Activated CD8-positive, alpha-beta T cell treated with anti-CD3 and anti-CD28 coated beads for 36 hours (primary cell): ENCODE data around the gene COPS9. TPM values are rescaled to one million over a fixed set of nuclear protein-coding genes. Genes with fewer than 3 reads are reported as not detected.

Experiments used
- ATAC-seq: fragments of 200-7000 bp; cut with Tn5 transposase; one replicate; pipeline ENCODE4 v1.10.0; 2021; ENCODE audit warnings: mild to moderate bottlenecking, moderate library complexity
- CTCF ChIA-PET: fragments of 350-600 bp; sonication (Branson Sonifier 250); formaldehyde crosslinking; loops from one replicate; lab custom pipeline; 2021; ENCODE audit warnings: antibody characterized with exemption; lab: Charles Lee
- POLR2A ChIA-PET: fragments of 350-600 bp; sonication (Branson Sonifier 250); formaldehyde crosslinking; loops from one replicate; lab custom pipeline; 2021; ENCODE audit warnings: antibody characterized with exemption; lab: Charles Lee
- DNase-seq: peaks from one replicate; pipeline ENCODE4 v3.0.0-alpha.2; 2020
- H3K27ac Mint-ChIP-seq: one replicate; pipeline ENCODE4 v1.8.0; 2021; ENCODE audit warnings: mild to moderate bottlenecking, mixed read lengths
- H3K27me3 Mint-ChIP-seq: one replicate; pipeline ENCODE4 v1.8.0; 2021; ENCODE audit warnings: mixed read lengths
- H3K36me3 Mint-ChIP-seq: one replicate; pipeline ENCODE4 v1.8.0; 2021; ENCODE audit warnings: low read depth, mixed read lengths
- H3K4me1 Mint-ChIP-seq: one replicate; pipeline ENCODE4 v1.8.0; 2021; ENCODE audit warnings: low read depth, mixed read lengths
- H3K4me3 Mint-ChIP-seq: one replicate; pipeline ENCODE4 v1.8.0; 2021; ENCODE audit warnings: mild to moderate bottlenecking, moderate library complexity, mixed read lengths
- H3K9me3 Mint-ChIP-seq: one replicate; pipeline ENCODE4 v1.8.0; 2021; ENCODE audit warnings: mixed read lengths
- CTCF ChIP-seq: fragments of 200-600 bp; IDR thresholded peaks from one replicate; pipeline ENCODE4 v1.8.0; 2022; ENCODE audit warnings: antibody characterized with exemption, mild to moderate bottlenecking
- intact Hi-C: fragments of 100-400 bp; cut with micrococcal nuclease; formaldehyde crosslinking; loops from one replicate; pipeline ENCODE4 v1.10.0; 2022
- total RNA-seq, 2 experiments: library from RNA; stranded (reverse); gene quantifications; one replicate each; pipeline ENCODE4 v1.2.3, GENCODE V29; 2021

COPS9 gene
- 100 to 1,000 TPM; 107 to 120 TPM for total RNA-seq

- Mint-ChIP-seq H3K9me3 (no peaks in the 10 kb centered on the region), H3K4me1 (peaks cover 27% of the 10 kb centered on the region), H3K27ac (peak within 1 kb of the TSS; percentile 84), H3K4me3 (peak within 1 kb of the TSS; percentile 93), H3K36me3 (peaks cover 13% of the 10 kb centered on the region), H3K27me3 (no peaks in the 10 kb centered on the region)
- CTCF ChIA-PET = interaction anchor here (0.9 to 1.1 kb wide), 4 partner anchors 8 to 115 kb away, joined by 3 to 4 read pairs (median 3); no protein-coding TSS in a partner anchor
- no peak for TF ChIP-seq CTCF
- DNase-seq (peak; percentile 89), ATAC-seq (peak; percentile 95)
- intact Hi-C loops = no loop called here
- POLR2A ChIA-PET = no interaction called here
These were observed at the start of gene COPS9 for GRCh38 chr2:240136013-240136670. Gene COPS9, minus strand, starts transcription at chr2:240136305. Its CDS starts 21 bp downstream, at chr2:240136284.

GRCh38 chr2:240184656-240185055, 48.6 kb upstream of the COPS9 start:
- intact Hi-C loops = no loop called here

GRCh38 chr2:240183875-240184590, 47.9 kb upstream of the COPS9 start:
- Mint-ChIP-seq H3K27ac (no peak overlapping the region), H3K9me3 (peaks cover 7% of the 10 kb centered on the region), H3K4me1 (no peaks in the 10 kb centered on the region), H3K36me3 (no peaks in the 10 kb centered on the region), H3K27me3 (peaks cover 11% of the 10 kb centered on the region), H3K4me3 (no peak overlapping the region)
- intact Hi-C loops = no loop called here
- TF ChIP-seq CTCF = no peak
- ATAC-seq (no peak), DNase-seq (no peak)
- ChIA-PET POLR2A (no interaction called here), CTCF (no interaction called here)

More at GRCh38 chr2:240184656-240185055, 48.6 kb upstream of the COPS9 start:
- peaks cover 7% of the 10 kb centered on the region for H3K9me3 Mint-ChIP-seq
- DNase-seq = no peak
- ChIA-PET POLR2A (no interaction called here), CTCF (no interaction called here)
- ATAC-seq = no peak
- H3K4me1 Mint-ChIP-seq = no peaks in the 10 kb centered on the region
- no peak overlapping the region for H3K27ac Mint-ChIP-seq
- H3K4me3 Mint-ChIP-seq = no peak overlapping the region
- TF ChIP-seq CTCF = no peak
- H3K27me3 Mint-ChIP-seq = peaks cover 11% of the 10 kb centered on the region
- H3K36me3 Mint-ChIP-seq = no peaks in the 10 kb centered on the region

GRCh38 chr2:240183006-240183874, 47.1 kb upstream of the COPS9 start:
- ChIA-PET CTCF (no interaction called here), POLR2A (no interaction called here)
- ATAC-seq = no peak
- Mint-ChIP-seq H3K9me3 (peaks cover 5% of the 10 kb centered on the region), H3K36me3 (no peaks in the 10 kb centered on the region), H3K4me1 (no peaks in the 10 kb centered on the region), H3K27me3 (peaks cover 13% of the 10 kb centered on the region), H3K4me3 (no peak overlapping the region), H3K27ac (no peak overlapping the region)
- no peak for DNase-seq
- intact Hi-C loops = no loop called here
- no peak for TF ChIP-seq CTCF
